ENCODE results near the gene COL13A1.

COL13A1 gene

GRCh38 chr10:69962746-69963135 lies 161.0 kb downstream of the COL13A1 start:
- FAIRE-seq, result no peak
- DNase-seq (ENCODE audit: low spot score), result no peak

- FAIRE-seq (no peak), DNase-seq (ENCODE audit: low spot score) (no peak)
Measured at GRCh38 chr10:69963178-69963834, 161.6 kb downstream of the COL13A1 start.

- FAIRE-seq, result no peak
- no peak for DNase-seq (ENCODE audit: low spot score)
Measured at GRCh38 chr10:69963835-69964710, 162.4 kb downstream of the COL13A1 start.

- FAIRE-seq, result peak; percentile 74
- no peak for DNase-seq (ENCODE audit: low spot score)
Measured at GRCh38 chr10:69965086-69965485, 163.4 kb downstream of the COL13A1 start.

- FAIRE-seq (no peak), DNase-seq (ENCODE audit: low spot score) (no peak)
Measured at GRCh38 chr10:69965919-69966662, 164.4 kb downstream of the COL13A1 start.

- DNase-seq (ENCODE audit: low spot score) (no peak), FAIRE-seq (no peak)
Measured at GRCh38 chr10:69968830-69969229, 167.1 kb downstream of the COL13A1 start.

GRCh38 chr10:69969977-69970376 lies 168.3 kb downstream of the COL13A1 start:
- no peak for FAIRE-seq

GRCh38 chr10:69972981-69973397 lies 171.3 kb downstream of the COL13A1 start:
- FAIRE-seq (no peak), DNase-seq (ENCODE audit: low spot score) (no peak)

More at GRCh38 chr10:69969977-69970376, 168.3 kb downstream of the COL13A1 start:
- DNase-seq (ENCODE audit: low spot score), result no peak

- DNase-seq (ENCODE audit: low spot score), result no peak
- FAIRE-seq, result no peak
Measured at GRCh38 chr10:69973678-69974077, 172.0 kb downstream of the COL13A1 start.

GRCh38 chr10:69974551-69975155 lies 172.9 kb downstream of the COL13A1 start:
- FAIRE-seq, result peak; percentile 50
- DNase-seq (ENCODE audit: low spot score), result no peak

GRCh38 chr10:69976795-69977546 lies 175.3 kb downstream of the COL13A1 start:
- DNase-seq (ENCODE audit: low spot score) (no peak), FAIRE-seq (no peak)

GRCh38 chr10:69979174-69979573 lies 177.5 kb downstream of the COL13A1 start:
- FAIRE-seq, result no peak
- DNase-seq (ENCODE audit: low spot score), result no peak

- DNase-seq (ENCODE audit: low spot score), result no peak
- no peak for FAIRE-seq
Measured at GRCh38 chr10:69980672-69981071, 179.0 kb downstream of the COL13A1 start.

GRCh38 chr10:69988094-69988493 lies 186.4 kb downstream of the COL13A1 start:
- DNase-seq (ENCODE audit: low spot score) (no peak), FAIRE-seq (no peak)

GRCh38 chr10:69991151-69991550 lies 189.4 kb downstream of the COL13A1 start:
- DNase-seq (ENCODE audit: low spot score) (no peak), FAIRE-seq (no peak)

GRCh38 chr10:69994262-69994661 lies 192.6 kb downstream of the COL13A1 start:
- DNase-seq (ENCODE audit: low spot score), result peak; percentile 90
- FAIRE-seq, result peak; percentile 74

- FAIRE-seq (no peak), DNase-seq (ENCODE audit: low spot score) (no peak)
Measured at GRCh38 chr10:69996611-69997010, 194.9 kb downstream of the COL13A1 start.

GRCh38 chr10:70000262-70000661 lies 198.6 kb downstream of the COL13A1 start:
- DNase-seq (ENCODE audit: low spot score) (no peak), FAIRE-seq (peak; percentile 27)

GRCh38 chr10:70007116-70007820 lies 205.6 kb downstream of the COL13A1 start:
- DNase-seq (ENCODE audit: low spot score), result no peak
- FAIRE-seq, result peak; percentile 56
